ENCODE data around the gene NRXN3.

- TF ChIP-seq CTCF (IDR thresholded peaks at IDR 0.05) (no peak), POLR2A (IDR thresholded peaks at IDR 0.05) (no peak), EP300 (IDR thresholded peaks at IDR 0.05; ENCODE audit: low read depth) (no peak)
These were observed 1385.3 kb downstream of the NRXN3 start for GRCh38 chr14:79555429-79555828.
